Karpas-422 (cell line): ENCODE measurements around the gene SPINK6. TPM values are rescaled to one million over a fixed set of nuclear protein-coding genes. Genes with fewer than 3 reads are reported as not detected.

Source experiments
- DNase-seq: peaks from one replicate; pipeline ENCODE4 v3.0.0-alpha.2; 2015
- H2AFZ ChIP-seq: fragments of 200-600 bp; sonication (generic); 2 replicates; pipeline ENCODE4 v1.6.1; 2014; ENCODE audit warnings: antibody characterized with exemption, low read length, mixed read lengths
- H3K27ac ChIP-seq: fragments of 200-600 bp; sonication (generic); 2 replicates; pipeline ENCODE4 v1.5.1; 2014; ENCODE audit warnings: mild to moderate bottlenecking, low read length, moderate library complexity
- H3K27me3 ChIP-seq: fragments of 200-600 bp; sonication (generic); 2 replicates; pipeline ENCODE4 v1.6.1; 2014; ENCODE audit warnings: low read length, mixed read lengths
- H3K36me3 ChIP-seq: fragments of 200-600 bp; sonication (generic); 2 replicates; pipeline ENCODE4 v1.6.1; 2014; ENCODE audit warnings: low read length, mixed read lengths; ENCODE audit not compliant: insufficient read depth
- H3K4me1 ChIP-seq: fragments of 200-600 bp; sonication (generic); 2 replicates; pipeline ENCODE4 v1.6.1; 2014; ENCODE audit warnings: mild to moderate bottlenecking, low read length, mixed read lengths
- H3K4me2 ChIP-seq: fragments of 200-600 bp; sonication (generic); 2 replicates; pipeline ENCODE4 v1.6.1; 2014; ENCODE audit warnings: low read length, low read depth, mild to moderate bottlenecking; ENCODE audit not compliant: poor library complexity, severe bottlenecking
- H3K4me3 ChIP-seq: fragments of 200-600 bp; sonication (generic); 2 replicates; pipeline ENCODE4 v1.5.1; 2014; ENCODE audit warnings: mild to moderate bottlenecking, antibody characterized with exemption, low read length, mixed read lengths
- H3K79me2 ChIP-seq: fragments of 200-600 bp; sonication (generic); 2 replicates; pipeline ENCODE4 v1.6.1; 2014; ENCODE audit warnings: mild to moderate bottlenecking, low read length, mixed read lengths
- H3K9ac ChIP-seq: fragments of 200-600 bp; sonication (generic); 2 replicates; pipeline ENCODE4 v1.6.0; 2014; ENCODE audit warnings: low read length
- H3K9me2 ChIP-seq: fragments of 200-600 bp; sonication (generic), shearing (Covaris generic); replicated peaks from 2 replicates; pipeline ENCODE4 v1.6.0; 2014; ENCODE audit warnings: mild to moderate bottlenecking, low read length, moderate library complexity; ENCODE audit not compliant: insufficient read depth
- H3K9me3 ChIP-seq: fragments of 300-700, 200-600 bp; sonication (generic); 2 replicates; pipeline ENCODE4 v1.6.1; 2014; ENCODE audit warnings: low read length, mixed read lengths
- H4K20me1 ChIP-seq: fragments of 200-600 bp; sonication (generic); 2 replicates; pipeline ENCODE4 v1.6.1; 2014; ENCODE audit warnings: mild to moderate bottlenecking, antibody characterized with exemption, low read length, low read depth; ENCODE audit not compliant: insufficient read depth
- total RNA-seq: library from RNA; depleted of rRNA; stranded (reverse); fragments of >200 nt; shearing (Covaris generic); gene quantifications from 2 replicates; pipeline ENCODE4 v1.2.3, GENCODE V29; 2014; ENCODE audit warnings: low replicate concordance

The SPINK6 gene
- total RNA-seq, 1 experiment from 2014 or later = not detected

GRCh38 chr5:148230240-148230639 lies 27.4 kb downstream of the SPINK6 start:
- no peak for DNase-seq

GRCh38 chr5:148237785-148238417 lies 35.1 kb downstream of the SPINK6 start:
- Histone ChIP-seq H4K20me1 (no peaks in the 10 kb centered on the region), H2AFZ (no peak overlapping the region), H3K9me2 (no peaks in the 10 kb centered on the region), H3K4me3 (no peak overlapping the region), H3K27me3 (no peaks in the 10 kb centered on the region), H3K9me3 (no peaks in the 10 kb centered on the region), H3K4me1 (no peaks in the 10 kb centered on the region), H3K4me2 (no peak overlapping the region), H3K79me2 (no peaks in the 10 kb centered on the region), H3K9ac (no peak overlapping the region), H3K36me3 (no peaks in the 10 kb centered on the region), H3K27ac (no peak overlapping the region)
- DNase-seq = no peak

More at GRCh38 chr5:148230240-148230639, 27.4 kb downstream of the SPINK6 start:
- H3K4me3 ChIP-seq = no peak overlapping the region
- H3K4me1 ChIP-seq = no peaks in the 10 kb centered on the region
- no peak overlapping the region for H3K9ac ChIP-seq
- H3K79me2 ChIP-seq = no peaks in the 10 kb centered on the region
- no peaks in the 10 kb centered on the region for H3K27me3 ChIP-seq
- no peak overlapping the region for H2AFZ ChIP-seq
- no peak overlapping the region for H3K27ac ChIP-seq
- no peaks in the 10 kb centered on the region for H3K36me3 ChIP-seq
- no peaks in the 10 kb centered on the region for H3K9me2 ChIP-seq
- no peak overlapping the region for H3K4me2 ChIP-seq
- no peaks in the 10 kb centered on the region for H3K9me3 ChIP-seq
- no peaks in the 10 kb centered on the region for H4K20me1 ChIP-seq

- no peaks in the 10 kb centered on the region for H3K36me3 ChIP-seq
- no peaks in the 10 kb centered on the region for H3K79me2 ChIP-seq
- no peak within 1 kb of the TSS for H3K4me3 ChIP-seq
- no peaks in the 10 kb centered on the region for H3K27me3 ChIP-seq
- H3K4me2 ChIP-seq = no peak within 1 kb of the TSS
- no peaks in the 10 kb centered on the region for H3K9me3 ChIP-seq
- no peak for DNase-seq
- no peak within 1 kb of the TSS for H3K27ac ChIP-seq
- H3K9me2 ChIP-seq = no peaks in the 10 kb centered on the region
- H3K9ac ChIP-seq = no peak within 1 kb of the TSS
- no peaks in the 10 kb centered on the region for H4K20me1 ChIP-seq
- no peaks in the 10 kb centered on the region for H3K4me1 ChIP-seq
- no peak within 1 kb of the TSS for H2AFZ ChIP-seq
Measured at GRCh38 chr5:148238418-148238794, 35.6 kb downstream of the SPINK6 start, which contains the start of gene MARCOL. MARCOL (plus strand) TSS chr5:148238525; CDS start chr5:148238598, 73 bp downstream.

GRCh38 chr5:148248894-148249293 lies 46.1 kb downstream of the SPINK6 start:
- H3K9me3 ChIP-seq = no peaks in the 10 kb centered on the region

GRCh38 chr5:148255456-148255855 lies 52.6 kb downstream of the SPINK6 start:
- H3K27me3 ChIP-seq = no peaks in the 10 kb centered on the region
- no peaks in the 10 kb centered on the region for H3K79me2 ChIP-seq
- H3K4me2 ChIP-seq = no peak overlapping the region
- no peak for DNase-seq
- H3K36me3 ChIP-seq = no peaks in the 10 kb centered on the region
- H3K4me3 ChIP-seq = no peak overlapping the region
- no peak overlapping the region for H3K9ac ChIP-seq
- no peak overlapping the region for H3K27ac ChIP-seq
- H3K9me2 ChIP-seq = no peaks in the 10 kb centered on the region
- H2AFZ ChIP-seq = no peak overlapping the region
- no peaks in the 10 kb centered on the region for H4K20me1 ChIP-seq
- no peaks in the 10 kb centered on the region for H3K9me3 ChIP-seq
- H3K4me1 ChIP-seq = no peaks in the 10 kb centered on the region

More at GRCh38 chr5:148248894-148249293, 46.1 kb downstream of the SPINK6 start:
- Histone ChIP-seq H3K27ac (no peak overlapping the region), H3K27me3 (no peaks in the 10 kb centered on the region), H2AFZ (no peak overlapping the region), H3K9me2 (no peaks in the 10 kb centered on the region), H3K79me2 (no peaks in the 10 kb centered on the region), H4K20me1 (no peaks in the 10 kb centered on the region), H3K4me1 (no peaks in the 10 kb centered on the region), H3K4me3 (no peak overlapping the region), H3K36me3 (no peaks in the 10 kb centered on the region), H3K9ac (no peak overlapping the region), H3K4me2 (no peak overlapping the region)
- no peak for DNase-seq

- no peak overlapping the region for H3K27ac ChIP-seq
- no peak for DNase-seq
- no peak overlapping the region for H3K9ac ChIP-seq
- H2AFZ ChIP-seq = no peak overlapping the region
- no peaks in the 10 kb centered on the region for H3K36me3 ChIP-seq
- H3K79me2 ChIP-seq = no peaks in the 10 kb centered on the region
- H3K9me3 ChIP-seq = no peaks in the 10 kb centered on the region
- no peaks in the 10 kb centered on the region for H3K27me3 ChIP-seq
- no peak overlapping the region for H3K4me2 ChIP-seq
- H3K4me3 ChIP-seq = no peak overlapping the region
- H3K4me1 ChIP-seq = no peaks in the 10 kb centered on the region
- no peaks in the 10 kb centered on the region for H3K9me2 ChIP-seq
- H4K20me1 ChIP-seq = no peaks in the 10 kb centered on the region
Measured at GRCh38 chr5:148259288-148259687, 56.4 kb downstream of the SPINK6 start.

GRCh38 chr5:148261221-148261620 lies 58.4 kb downstream of the SPINK6 start:
- Histone ChIP-seq H2AFZ (no peak overlapping the region), H3K4me2 (no peak overlapping the region), H4K20me1 (no peaks in the 10 kb centered on the region), H3K4me3 (no peak overlapping the region), H3K9me3 (no peaks in the 10 kb centered on the region), H3K4me1 (no peaks in the 10 kb centered on the region), H3K36me3 (no peaks in the 10 kb centered on the region), H3K79me2 (no peaks in the 10 kb centered on the region), H3K27me3 (no peaks in the 10 kb centered on the region), H3K9me2 (no peaks in the 10 kb centered on the region), H3K9ac (no peak overlapping the region), H3K27ac (no peak overlapping the region)
- no peak for DNase-seq
